ENCODE data around the gene TMEFF2.

DNA sequence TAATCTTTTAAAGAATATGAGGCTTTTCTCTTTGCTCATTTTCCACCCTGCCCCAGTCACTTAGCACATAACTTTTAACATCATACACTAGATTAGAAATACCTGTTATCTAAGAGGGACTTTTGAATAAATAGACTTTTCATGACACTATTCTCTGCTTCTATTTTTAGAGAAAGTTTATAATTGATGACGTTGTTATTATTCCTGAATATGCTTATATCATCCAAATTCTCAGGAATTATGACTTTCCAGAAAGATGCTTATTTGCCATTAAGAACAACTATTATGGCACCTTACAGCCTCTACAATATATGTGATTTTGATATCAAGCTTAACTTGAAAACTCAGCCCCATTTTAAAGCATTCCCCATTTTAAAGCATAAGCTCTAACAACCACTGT is 11.4 kb downstream of the TMEFF2 start:
- TF ChIP-seq, protein P1, sequence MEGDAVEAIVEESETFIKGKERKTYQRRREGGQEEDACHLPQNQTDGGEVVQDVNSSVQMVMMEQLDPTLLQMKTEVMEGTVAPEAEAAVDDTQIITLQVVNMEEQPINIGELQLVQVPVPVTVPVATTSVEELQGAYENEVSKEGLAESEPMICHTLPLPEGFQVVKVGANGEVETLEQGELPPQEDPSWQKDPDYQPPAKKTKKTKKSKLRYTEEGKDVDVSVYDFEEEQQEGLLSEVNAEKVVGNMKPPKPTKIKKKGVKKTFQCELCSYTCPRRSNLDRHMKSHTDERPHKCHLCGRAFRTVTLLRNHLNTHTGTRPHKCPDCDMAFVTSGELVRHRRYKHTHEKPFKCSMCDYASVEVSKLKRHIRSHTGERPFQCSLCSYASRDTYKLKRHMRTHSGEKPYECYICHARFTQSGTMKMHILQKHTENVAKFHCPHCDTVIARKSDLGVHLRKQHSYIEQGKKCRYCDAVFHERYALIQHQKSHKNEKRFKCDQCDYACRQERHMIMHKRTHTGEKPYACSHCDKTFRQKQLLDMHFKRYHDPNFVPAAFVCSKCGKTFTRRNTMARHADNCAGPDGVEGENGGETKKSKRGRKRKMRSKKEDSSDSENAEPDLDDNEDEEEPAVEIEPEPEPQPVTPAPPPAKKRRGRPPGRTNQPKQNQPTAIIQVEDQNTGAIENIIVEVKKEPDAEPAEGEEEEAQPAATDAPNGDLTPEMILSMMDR (IDR thresholded peaks at IDR 0.05): no peak
- TF ChIP-seq POLR2A (IDR thresholded peaks at IDR 0.05): no peak
